Panc1 (cell line): ENCODE results near the gene ATP13A3. TPM values are rescaled to one million over a fixed set of nuclear protein-coding genes. Genes with fewer than 3 reads are reported as not detected.

Source experiments
- ATAC-seq: fragments of 200-7000 bp; cut with Tn5 transposase; 2 replicates; pipeline ENCODE4 v1.9.1; 2020; ENCODE audit warnings: mild to moderate bottlenecking, moderate library complexity
- BruUV-seq: library from RNA; stranded (reverse); fragments of 400-500 nt; replicated peaks from 2 replicates; lab custom pipeline; 2021; lab: Mats Ljungman, UMichigan
- CTCF ChIA-PET: fragments of 300-600 bp; sonication (Branson Sonifier 250); formaldehyde crosslinking; loops from one replicate; lab custom pipeline; 2022; ENCODE audit warnings: antibody characterized with exemption; lab: Charles Lee
- POLR2A ChIA-PET: fragments of 300-600 bp; sonication (Branson Sonifier 250); formaldehyde crosslinking; loops from one replicate; lab custom pipeline; 2022; ENCODE audit warnings: antibody characterized with exemption; lab: Charles Lee
- DNase-seq: peaks from one replicate; pipeline ENCODE4 v3.0.0-alpha.2; 2010; ENCODE audit warnings: low read depth, low spot score
- H3K27ac ChIP-seq: 2 replicates; pipeline ENCODE4 v1.5.1; 2011; ENCODE audit warnings: mild to moderate bottlenecking, low read length, inconsistent platforms
- H3K27me3 ChIP-seq: fragments of 200-500 bp; sonication (Bioruptor generic); 2 replicates; pipeline ENCODE4 v1.6.0; 2014; ENCODE audit warnings: low read length, inconsistent platforms; ENCODE audit not compliant: control insufficient read depth, insufficient read depth
- H3K36me3 ChIP-seq: fragments of 200-500 bp; sonication (Bioruptor generic); 2 replicates; pipeline ENCODE4 v1.5.1; 2014; ENCODE audit warnings: inconsistent platforms, mild to moderate bottlenecking, low read length, moderate library complexity; ENCODE audit not compliant: control insufficient read depth, insufficient read depth
- H3K4me1 ChIP-seq: 2 replicates; pipeline ENCODE4 v1.5.1; 2011; ENCODE audit warnings: inconsistent platforms, mild to moderate bottlenecking, low read length, moderate library complexity; ENCODE audit not compliant: control insufficient read depth, insufficient read depth
- H3K4me3 ChIP-seq, 2 experiments: 2 replicates each; pipeline ENCODE4 v1.5.1; 2011 to 2012; ENCODE audit warnings: low read depth in 2 of 2, low read length in 2 of 2, mild to moderate bottlenecking in 2 of 2, inconsistent platforms in 1 of 2, moderate library complexity in 1 of 2
- H3K9me3 ChIP-seq: fragments of 200-500 bp; sonication (Bioruptor generic); 2 replicates; pipeline ENCODE4 v1.5.1; 2014; ENCODE audit warnings: low read depth, mild to moderate bottlenecking, inconsistent platforms, low read length, moderate library complexity; ENCODE audit not compliant: control insufficient read depth, insufficient read depth
- POLR2AphosphoS5 ChIP-seq: IDR thresholded peaks from 2 replicates; pipeline ENCODE4 v1.6.1; 2012; ENCODE audit warnings: mild to moderate bottlenecking, low read depth, low read length, moderate library complexity
- SIN3A ChIP-seq: IDR thresholded peaks from 2 replicates; pipeline ENCODE4 v1.6.1; 2012; ENCODE audit warnings: low read depth, mild to moderate bottlenecking, low read length, moderate library complexity, borderline replicate concordance; ENCODE audit not compliant: insufficient read depth
- TCF7L2 ChIP-seq: IDR thresholded peaks from 2 replicates; pipeline ENCODE4 v1.6.1; 2011; ENCODE audit warnings: mild to moderate bottlenecking, low read depth, low read length, inconsistent platforms
- in situ Hi-C: cut with HindIII; loops from 2 replicates; pipeline ENCODE4 v1.10.0; 2016; ENCODE audit warnings: low sequenced_read_pairs, low pct_unique_long_range_greater_than_20kb
- intact Hi-C: fragments of 100-400 bp; cut with micrococcal nuclease; formaldehyde crosslinking; loops from one replicate; pipeline ENCODE4 v1.10.0; 2022; ENCODE audit not compliant: unreplicated experiment
- total RNA-seq: library from RNA; stranded (reverse); gene quantifications from one replicate; pipeline ENCODE4 v1.2.1, GENCODE V29; 2021; ENCODE audit not compliant: unreplicated experiment
- TF ChIP-seq, protein P1 (sequence below), 2 experiments: IDR thresholded peaks; 2 replicates each; pipeline ENCODE4 v1.6.1; 2011 to 2012; ENCODE audit warnings: low read depth in 2 of 2, control low read depth in 1 of 2, low read length in 1 of 2, mild to moderate bottlenecking in 1 of 2, moderate library complexity in 1 of 2; ENCODE audit not compliant: insufficient read depth in 1 of 2
- TF ChIP-seq, protein P2 (sequence below): fragments of 450-650 bp; IDR thresholded peaks from 2 replicates; pipeline ENCODE4 v1.5.1; 2017; ENCODE audit warnings: mild to moderate bottlenecking

The ATP13A3 gene
- total RNA-seq, 1 experiment from 2014 or later, result 169 TPM

DNA sequence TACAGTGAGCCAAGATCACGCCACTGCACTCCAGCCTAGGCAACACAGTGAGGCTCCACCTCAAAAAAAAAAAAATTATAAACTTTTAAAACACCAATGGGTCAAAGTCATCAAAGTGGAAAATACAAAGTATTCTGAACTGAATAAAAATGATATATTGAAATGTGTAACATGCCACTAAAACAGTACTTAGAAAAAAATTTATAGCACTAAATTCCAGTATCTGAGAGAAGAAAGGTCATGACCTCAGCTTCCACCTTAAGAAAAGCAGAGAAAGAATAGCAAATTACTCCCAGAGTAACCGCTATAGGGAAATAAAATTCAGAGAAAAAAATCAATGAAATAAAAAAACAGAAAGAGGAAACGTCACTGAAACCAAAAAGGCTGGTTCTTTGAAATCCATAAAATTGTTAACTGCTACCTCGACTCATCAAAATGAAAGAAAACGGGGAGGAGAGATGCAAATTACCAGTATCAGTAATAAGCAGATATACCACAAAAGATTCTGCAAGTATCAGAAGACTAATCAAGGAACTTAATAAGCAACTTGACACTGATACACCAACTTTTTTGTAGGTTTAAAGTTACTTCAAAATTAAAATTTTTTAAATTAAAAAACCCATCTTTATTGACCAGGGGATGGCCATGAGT lies 20.8 kb downstream of the ATP13A3 start:
- no peak for DNase-seq
- TF ChIP-seq, protein P1, sequence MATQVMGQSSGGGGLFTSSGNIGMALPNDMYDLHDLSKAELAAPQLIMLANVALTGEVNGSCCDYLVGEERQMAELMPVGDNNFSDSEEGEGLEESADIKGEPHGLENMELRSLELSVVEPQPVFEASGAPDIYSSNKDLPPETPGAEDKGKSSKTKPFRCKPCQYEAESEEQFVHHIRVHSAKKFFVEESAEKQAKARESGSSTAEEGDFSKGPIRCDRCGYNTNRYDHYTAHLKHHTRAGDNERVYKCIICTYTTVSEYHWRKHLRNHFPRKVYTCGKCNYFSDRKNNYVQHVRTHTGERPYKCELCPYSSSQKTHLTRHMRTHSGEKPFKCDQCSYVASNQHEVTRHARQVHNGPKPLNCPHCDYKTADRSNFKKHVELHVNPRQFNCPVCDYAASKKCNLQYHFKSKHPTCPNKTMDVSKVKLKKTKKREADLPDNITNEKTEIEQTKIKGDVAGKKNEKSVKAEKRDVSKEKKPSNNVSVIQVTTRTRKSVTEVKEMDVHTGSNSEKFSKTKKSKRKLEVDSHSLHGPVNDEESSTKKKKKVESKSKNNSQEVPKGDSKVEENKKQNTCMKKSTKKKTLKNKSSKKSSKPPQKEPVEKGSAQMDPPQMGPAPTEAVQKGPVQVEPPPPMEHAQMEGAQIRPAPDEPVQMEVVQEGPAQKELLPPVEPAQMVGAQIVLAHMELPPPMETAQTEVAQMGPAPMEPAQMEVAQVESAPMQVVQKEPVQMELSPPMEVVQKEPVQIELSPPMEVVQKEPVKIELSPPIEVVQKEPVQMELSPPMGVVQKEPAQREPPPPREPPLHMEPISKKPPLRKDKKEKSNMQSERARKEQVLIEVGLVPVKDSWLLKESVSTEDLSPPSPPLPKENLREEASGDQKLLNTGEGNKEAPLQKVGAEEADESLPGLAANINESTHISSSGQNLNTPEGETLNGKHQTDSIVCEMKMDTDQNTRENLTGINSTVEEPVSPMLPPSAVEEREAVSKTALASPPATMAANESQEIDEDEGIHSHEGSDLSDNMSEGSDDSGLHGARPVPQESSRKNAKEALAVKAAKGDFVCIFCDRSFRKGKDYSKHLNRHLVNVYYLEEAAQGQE (IDR thresholded peaks at IDR 0.05; ENCODE audit: insufficient read depth in 1 of 2, low read depth in 2 of 2, low read length in 1 of 2), result no peak
- TF ChIP-seq TCF7L2, result no peak
- no peak for ATAC-seq
- CTCF ChIA-PET, result no interaction called here
- H3K27me3 ChIP-seq, result no peaks in the 10 kb centered on the region
- H3K36me3 ChIP-seq, result peaks cover 6% of the 10 kb centered on the region
- H3K4me3 ChIP-seq, result no peak overlapping the region
- BruUV-seq, result no TSS peak
- in situ Hi-C loops, result no loop called here
- intact Hi-C loops, result no loop called here
- POLR2A ChIA-PET, result no interaction called here
- no peaks in the 10 kb centered on the region for H3K9me3 ChIP-seq
- H3K27ac ChIP-seq, result no peak overlapping the region
- no peaks in the 10 kb centered on the region; the same call in 1 of the 2 replicates for H3K4me1 ChIP-seq

DNA sequence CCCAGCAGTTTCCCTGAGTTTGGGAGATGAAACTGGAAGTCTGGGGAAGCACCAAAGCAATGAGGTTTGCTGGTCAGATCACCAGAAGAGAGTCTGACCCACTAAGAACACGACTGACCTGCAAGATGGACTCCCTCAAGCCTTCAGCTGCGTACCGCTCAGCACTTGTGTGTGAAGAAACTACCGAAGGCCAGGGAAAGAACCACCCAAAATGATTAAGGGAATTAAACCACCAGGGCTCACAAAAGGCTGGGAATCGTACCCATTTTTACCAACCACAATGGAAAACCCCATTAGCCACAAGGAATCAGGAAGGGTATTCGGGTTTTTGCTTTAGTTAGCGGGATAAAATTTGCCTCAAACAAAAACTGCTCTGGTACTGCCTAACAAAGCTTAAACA lies 21.6 kb downstream of the ATP13A3 start:
- Histone ChIP-seq H3K27ac (no peak overlapping the region), H3K4me3 (no peak overlapping the region), H3K36me3 (peaks cover 6% of the 10 kb centered on the region), H3K4me1 (no peaks in the 10 kb centered on the region; the same call in 1 of the 2 replicates), H3K9me3 (no peaks in the 10 kb centered on the region), H3K27me3 (no peaks in the 10 kb centered on the region)
- TF ChIP-seq SIN3A (no peak), POLR2AphosphoS5 (no peak), TCF7L2 (no peak)
- TF ChIP-seq, protein P1 (IDR thresholded peaks at IDR 0.05; ENCODE audit: insufficient read depth in 1 of 2, low read depth in 2 of 2, low read length in 1 of 2), result no peak
- TF ChIP-seq, protein P2, sequence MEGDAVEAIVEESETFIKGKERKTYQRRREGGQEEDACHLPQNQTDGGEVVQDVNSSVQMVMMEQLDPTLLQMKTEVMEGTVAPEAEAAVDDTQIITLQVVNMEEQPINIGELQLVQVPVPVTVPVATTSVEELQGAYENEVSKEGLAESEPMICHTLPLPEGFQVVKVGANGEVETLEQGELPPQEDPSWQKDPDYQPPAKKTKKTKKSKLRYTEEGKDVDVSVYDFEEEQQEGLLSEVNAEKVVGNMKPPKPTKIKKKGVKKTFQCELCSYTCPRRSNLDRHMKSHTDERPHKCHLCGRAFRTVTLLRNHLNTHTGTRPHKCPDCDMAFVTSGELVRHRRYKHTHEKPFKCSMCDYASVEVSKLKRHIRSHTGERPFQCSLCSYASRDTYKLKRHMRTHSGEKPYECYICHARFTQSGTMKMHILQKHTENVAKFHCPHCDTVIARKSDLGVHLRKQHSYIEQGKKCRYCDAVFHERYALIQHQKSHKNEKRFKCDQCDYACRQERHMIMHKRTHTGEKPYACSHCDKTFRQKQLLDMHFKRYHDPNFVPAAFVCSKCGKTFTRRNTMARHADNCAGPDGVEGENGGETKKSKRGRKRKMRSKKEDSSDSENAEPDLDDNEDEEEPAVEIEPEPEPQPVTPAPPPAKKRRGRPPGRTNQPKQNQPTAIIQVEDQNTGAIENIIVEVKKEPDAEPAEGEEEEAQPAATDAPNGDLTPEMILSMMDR, result no peak
- ChIA-PET POLR2A (no interaction called here), CTCF (no interaction called here)
- ATAC-seq (no peak), DNase-seq (no peak)
- intact Hi-C loops (no loop called here), in situ Hi-C loops (no loop called here)
- no TSS peak for BruUV-seq
